T follicular helper cell (primary cell): ENCODE data around the gene HIGD2A.
"Not testable (repeated sequence)": the region's sequence is repeated elsewhere in the genome, so short reads cannot be mapped to it uniquely, and the experiment has no call there.

ENCODE experiments used
- DNase-seq: peaks from one replicate; pipeline ENCODE4 v3.0.0-alpha.2; 2020; ENCODE audit warnings: low read depth

Gene HIGD2A

DNA sequence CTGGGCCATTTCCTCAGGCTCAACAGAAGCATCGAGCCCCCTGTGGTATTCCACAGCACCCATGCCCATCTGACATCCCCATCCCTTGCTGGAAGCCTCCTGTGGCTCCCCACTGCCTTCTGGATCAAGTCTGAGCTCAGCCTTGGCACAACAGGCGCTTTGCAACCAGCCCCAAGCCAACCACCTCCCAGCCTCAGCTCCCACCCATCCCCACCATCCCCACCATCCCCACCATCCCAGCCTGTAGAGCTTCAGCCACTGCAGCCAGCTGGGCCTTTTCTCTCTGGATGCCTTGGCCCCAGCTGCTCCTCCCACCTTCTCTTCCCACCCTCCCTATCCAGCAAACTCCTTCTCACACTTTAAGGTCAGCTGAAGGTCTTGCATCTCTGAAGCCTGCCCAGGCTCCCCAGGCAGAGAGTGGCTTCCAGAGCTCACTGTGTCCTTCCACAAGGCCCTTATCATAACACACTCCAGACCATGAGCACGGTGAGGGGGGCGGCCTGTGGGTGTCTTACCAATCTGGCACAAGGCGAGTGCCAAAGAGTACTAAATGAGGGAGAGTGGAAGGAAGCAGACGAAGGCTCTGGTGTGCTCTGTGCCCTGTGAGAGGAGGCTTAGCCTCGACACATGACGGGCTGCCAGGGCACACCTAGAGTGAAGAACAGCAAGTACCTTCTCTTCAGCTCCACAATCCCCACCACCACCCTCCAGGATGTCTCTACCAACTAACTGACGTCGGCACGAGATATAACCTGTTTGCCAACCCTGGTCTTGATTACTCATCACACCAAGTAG is 6.5 kb downstream of the HIGD2A start:
- DNase-seq: no peak

DNA sequence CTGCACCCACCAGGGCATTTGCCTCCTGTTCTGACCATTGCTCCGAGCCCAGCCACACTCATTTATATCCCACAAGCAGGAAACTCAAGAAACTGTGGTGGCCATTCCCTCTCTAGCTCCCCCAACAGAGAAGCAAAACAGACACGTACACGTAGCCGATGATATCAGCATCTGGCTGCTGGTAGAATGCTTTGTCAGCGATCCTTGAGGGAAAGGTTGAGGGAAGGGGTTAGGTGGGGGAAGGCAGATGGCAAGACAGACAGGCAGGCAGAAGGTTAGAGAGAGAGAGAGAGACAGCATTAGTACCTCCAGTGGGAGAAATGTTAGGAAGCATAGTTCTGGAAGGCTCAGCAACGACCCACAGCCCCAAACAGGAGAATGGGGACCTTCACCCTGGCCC is 7.8 kb downstream of the HIGD2A start:
- no peak for DNase-seq

DNA sequence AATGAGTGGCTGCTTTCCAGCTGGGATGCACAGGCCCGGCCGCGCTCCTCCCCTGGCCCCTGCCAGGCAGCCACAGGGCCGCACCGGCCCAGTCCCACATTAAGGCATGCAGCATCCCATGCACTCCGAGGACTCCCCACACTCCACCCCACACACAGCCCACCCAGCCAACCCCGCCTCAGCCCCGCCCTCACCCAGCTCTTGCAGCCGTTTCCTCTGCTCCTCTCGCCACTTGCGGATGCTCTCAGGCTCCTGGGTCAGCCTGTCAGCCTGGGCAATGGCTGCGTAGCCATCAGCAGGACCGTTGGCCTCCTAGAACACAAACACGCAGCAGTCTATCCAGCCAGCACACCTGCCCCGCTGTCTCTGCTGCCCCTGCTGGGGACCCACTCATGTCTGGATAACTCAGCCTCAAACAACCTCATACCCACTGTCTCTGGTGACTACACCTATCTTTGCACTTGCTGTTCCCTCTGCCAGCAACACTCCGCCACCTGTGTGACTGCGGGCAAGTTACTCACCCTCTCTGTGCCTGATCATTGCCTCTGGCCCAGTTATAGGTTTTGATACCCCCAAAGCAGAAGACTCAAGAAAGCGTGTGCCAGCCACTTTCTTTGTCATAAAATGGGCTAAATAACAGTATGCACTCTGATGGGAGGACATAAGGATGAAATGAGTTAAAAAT is 9.3 kb downstream of the HIGD2A start:
- no peak for DNase-seq

DNA sequence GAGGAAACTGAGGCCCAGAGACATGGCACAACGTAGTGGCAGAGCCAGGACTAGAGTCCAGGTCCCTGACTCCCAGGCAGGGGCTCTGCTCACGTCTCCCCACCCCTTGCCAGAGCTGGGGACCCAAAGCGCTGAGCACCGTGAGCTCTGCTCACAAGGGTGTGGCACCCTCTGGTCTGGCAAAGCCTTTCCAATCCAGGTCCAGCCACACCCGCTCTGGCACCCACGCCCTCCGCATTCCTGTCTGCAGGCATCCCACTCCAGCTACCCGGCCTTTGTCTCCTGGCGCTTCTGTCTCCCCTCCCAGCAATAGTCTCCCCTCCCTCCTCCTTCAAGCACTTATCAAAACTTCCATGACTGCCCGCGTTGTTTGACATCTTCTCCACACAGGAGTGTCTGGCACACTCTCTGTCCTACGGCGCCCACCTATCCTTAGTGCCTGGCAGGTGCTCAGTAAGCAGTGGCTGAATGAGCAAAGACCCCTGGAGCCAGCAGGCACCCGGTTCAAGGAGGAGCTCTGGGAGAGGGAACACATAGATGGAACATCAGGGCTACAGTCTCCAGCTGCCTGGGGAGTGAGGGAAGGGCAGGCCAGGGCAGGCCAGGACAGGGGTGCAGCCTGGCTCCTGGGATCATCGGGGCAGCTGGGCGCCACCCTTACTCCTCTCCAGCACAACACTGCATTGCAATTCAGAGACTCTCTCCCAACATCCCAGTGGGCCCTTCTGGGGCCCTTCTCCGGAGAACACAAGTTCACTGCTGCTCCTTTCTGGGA is 12.0 kb downstream of the HIGD2A start:
- DNase-seq: no peak

DNA sequence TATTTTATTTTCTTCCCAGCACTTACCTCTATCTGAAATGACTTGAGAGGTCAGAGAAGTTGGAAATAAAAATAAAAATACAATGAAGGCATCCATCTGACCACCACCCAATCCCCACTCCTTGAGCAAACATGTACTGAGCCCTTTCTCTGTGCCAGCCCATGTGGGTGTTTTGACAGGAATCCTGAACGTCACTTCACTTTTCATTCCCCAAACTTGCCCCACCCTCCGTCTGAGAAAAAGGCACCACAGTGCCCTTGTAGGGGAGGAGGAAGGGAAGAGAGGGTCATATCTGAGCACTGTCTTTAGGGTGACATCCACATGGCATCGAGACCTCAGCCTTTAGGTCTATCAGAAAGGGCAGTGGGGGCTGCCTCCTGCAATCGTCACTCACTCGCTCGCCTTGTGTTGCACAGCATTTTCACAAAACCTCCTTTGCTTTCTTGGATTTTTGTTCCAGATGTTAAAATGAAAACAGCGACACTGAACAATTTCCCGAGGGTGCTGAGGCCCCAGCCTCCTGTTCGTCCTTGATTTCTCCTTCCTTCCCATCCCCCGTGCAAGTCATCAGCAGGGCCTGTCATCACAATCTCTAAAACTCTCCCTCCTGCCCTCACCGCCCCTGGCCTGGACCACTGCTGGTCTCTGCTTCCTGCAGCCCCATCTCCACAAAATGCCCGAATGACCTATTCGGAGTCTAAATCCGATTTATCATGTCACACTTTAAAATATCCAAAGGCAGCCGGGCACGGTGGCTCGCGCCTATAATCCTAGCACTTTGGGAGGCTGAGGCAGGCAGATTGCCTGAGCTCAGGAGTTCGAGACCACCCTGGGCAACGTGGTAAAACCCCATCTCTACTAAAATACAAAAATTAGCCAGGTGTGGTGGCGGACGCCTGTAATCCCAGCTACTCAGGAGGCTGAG is 13.0 kb downstream of the HIGD2A start:
- DNase-seq: no peak

DNA sequence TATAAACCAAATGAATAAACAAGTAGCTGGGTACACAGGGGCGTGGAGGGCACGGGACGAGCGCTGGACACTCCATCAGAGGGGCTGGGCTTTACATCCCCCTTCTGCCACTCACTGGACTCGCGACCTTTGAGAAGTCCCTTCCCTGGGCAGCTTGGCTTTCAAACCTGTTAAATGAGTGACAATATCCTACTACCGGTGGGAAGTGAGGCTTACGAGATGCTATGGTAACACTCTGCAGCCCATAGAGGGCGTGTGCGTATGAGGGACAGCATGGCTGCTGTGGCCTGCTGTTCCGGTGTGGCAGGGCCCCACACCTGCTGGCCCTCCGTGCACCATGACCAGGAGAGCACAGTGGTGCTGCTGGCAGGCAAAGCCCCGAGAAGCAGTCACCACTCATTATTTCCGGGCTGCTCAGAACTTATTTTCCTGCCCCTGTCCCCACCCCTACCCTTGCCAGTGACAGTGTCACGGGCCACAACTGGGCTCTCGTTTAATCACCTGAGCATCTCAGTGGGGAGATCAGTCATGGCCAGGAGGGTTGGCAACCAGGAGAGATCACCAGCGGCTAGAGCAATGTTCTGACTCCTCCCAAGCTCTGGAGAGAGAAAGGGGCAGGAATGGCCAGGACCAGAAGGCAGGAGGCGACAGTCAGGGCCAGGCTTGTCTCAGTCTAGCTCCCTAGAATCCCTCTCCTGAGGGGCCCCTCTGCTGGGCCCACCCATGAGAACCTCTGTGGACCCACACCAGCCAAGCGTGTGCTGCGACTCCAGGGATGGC is 17.3 kb downstream of the HIGD2A start:
- DNase-seq: no peak

DNA sequence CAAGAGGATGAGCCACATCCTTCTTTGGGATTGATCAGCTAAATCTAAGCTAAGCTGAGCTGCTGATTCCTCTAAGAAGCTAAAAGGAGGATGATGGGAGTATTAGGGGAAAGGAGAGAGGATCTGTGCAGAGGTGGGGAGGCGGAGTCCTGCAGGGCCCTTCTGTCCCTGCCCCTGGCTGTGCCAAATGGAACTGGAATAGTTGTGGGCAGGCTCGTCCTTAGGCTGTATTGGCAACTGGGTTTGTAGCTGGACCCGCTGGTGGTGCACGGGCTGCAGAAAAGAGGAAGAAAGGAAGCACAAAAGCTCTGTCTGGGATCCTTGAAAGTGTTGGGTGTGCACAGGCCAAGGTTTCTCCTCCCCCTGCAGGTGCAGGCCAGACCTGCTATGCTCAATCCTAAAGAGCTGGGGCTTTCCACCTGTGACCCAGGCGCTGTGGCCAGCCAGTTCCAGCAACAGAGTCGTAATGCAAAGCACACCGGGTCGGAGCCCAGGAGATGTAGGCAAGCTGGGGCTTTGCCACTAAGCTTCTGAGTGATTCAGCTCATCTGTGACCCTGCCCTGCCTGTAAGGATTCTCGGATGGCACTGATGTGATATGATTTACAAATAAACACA is 18.0 kb downstream of the HIGD2A start:
- DNase-seq: no peak

DNA sequence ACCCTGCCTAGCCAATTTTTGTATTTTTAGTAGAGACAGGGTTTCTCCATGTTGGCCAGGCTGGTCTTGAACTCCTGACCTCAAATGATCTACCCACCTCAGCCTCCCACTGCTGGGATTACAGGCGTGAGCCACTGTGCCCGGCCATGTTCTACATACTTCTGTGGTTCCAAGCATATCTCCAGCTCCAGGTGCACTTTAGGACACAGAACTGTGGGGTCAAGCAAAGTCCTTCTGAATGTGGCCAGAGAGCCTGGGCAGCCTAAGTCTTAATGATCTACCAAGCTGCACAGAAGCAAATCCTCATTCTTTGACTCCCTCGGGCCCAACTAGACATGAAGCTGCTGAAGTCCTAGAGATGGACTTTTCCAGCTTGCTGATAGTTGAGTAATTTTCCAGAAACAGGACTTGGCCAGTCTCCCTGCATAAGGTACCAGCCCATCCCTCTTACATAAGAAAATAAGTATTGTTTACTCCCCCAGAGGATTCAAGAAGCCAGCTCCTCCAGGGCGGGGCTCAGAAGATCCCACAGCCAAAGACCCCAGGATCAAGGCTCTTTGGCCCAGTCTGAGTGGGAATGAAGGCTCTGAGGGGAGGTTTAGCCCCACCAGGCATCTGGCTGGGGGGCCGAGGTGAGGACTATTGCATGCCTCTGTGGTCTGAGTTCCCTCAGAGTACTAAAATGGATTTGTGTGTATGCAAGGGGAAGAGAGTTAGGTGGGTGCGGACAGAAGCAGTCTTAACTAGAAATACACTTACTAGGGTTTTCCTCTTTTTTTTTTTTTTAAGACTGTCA is 19.1 kb downstream of the HIGD2A start:
- DNase-seq: no peak

DNA sequence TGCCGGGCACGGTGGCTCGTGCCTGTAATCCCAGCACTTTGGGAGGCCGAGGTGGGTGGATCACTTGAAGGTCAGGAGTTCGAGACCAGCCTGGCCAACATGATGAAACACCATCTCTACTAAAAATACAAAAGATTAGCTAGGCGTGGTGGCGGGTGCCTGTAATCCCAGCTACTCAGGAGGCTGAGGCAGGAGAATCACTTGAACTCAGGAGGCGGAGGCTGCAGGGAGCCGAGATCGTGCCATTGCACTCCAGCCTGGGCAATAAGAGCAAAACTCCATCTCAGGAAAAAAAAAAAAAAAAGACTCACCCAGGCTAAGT is 19.7 kb downstream of the HIGD2A start:
- not testable (repeated sequence) for DNase-seq

DNA sequence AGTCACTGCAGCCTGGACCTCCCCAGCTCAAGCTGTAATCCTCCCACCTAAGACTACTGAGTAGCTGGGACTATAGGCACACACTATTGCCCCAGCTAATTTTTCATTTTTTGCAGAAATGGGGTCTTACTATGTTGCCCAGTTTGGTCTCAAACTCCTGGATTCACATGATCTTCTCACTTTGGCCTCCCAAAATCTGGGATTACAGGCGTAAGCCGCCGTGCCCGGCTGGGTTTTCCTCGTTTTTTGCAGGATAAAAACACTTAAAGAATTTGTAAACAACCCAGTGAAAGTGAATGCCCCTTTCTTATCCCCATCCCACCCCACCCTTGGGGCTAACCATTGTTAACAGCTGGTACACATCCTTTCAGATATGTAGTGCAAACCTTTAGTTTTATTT is 20.0 kb downstream of the HIGD2A start:
- DNase-seq: no peak

DNA sequence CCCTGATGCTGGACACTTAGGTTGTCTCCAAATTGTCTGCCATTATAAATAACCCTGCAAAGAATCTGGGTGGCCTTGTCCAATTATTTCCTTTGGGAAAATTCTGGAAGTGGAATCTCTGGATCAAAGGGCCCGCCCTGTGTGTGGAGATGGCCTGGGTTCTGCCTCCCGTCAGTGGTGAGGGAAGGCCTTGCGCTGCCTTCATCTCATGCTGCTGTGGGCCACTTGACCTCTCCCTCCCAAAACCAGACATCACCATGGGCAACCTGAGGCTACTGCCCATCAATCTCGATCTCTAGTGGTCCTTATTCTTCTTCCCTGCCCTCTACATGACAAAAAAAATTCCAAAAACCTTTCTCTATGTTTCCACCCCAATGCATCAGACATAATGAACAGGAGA is 21.2 kb downstream of the HIGD2A start:
- DNase-seq: no peak

DNA sequence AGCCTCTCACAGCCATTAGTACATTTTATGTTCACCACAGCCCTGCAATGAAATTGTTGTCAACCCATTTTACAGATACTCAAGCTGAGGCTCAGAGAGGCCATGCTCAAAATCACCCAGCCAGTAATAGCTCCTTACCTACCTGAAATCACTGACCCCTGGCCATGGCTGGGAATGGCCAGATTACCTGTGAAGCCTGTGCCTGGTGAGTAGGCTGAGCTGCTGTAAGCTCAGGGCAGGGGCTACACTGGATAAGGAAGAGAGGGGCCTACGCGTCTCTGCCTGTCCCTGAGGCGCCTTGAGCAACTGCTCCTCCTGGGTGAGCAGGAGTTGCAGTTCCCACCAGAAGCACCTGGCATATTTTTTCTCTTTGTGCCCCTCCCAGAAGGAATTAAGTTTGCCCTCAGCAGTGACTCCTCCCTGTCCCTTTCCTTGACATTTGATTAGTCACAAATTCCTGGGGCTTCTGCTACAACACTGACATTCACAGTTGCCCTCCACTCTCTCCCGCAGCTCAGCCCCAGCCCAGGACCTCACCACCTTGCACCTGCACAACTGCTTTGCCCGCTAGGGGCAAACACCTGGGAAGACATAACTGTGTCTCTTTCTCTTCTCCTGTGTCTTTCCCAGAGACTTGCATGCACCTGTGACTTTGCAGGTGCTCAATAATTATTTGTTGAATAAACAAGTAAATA is 22.1 kb downstream of the HIGD2A start:
- DNase-seq: no peak

DNA sequence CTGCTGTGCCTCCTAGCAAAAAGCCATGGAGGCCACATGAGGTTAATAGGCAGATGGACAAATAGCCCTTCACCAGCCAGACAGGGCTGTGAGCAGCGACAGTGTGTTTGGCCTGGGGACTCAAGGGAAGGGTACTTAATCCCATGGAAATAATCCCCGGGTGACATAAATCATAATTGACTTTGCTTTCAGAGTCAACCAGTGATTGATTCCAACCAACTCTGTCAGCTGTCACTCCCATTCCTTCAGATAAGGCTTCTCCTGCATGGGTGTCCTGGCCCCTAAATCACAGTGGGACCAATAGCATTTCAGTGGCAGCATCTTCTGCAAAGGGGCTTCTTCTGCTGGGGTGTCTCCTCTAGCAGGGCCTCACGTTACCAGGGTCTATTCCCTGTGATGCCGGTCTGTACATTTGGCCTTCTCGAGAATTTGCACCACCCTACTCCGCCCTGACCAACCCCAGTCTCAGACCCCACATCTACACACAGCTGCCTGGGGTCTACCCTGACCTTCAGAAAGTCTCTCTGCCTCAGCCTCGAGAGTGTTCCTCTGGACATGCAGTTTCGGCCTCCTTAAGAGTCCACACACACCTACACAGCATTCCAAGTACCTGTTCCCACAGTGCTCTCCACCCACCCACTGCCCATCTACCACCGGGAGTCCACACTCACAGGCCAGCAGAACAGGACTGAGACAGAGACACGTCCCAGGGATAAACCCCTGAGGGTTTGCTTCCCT is 24.1 kb downstream of the HIGD2A start:
- DNase-seq: no peak

DNA sequence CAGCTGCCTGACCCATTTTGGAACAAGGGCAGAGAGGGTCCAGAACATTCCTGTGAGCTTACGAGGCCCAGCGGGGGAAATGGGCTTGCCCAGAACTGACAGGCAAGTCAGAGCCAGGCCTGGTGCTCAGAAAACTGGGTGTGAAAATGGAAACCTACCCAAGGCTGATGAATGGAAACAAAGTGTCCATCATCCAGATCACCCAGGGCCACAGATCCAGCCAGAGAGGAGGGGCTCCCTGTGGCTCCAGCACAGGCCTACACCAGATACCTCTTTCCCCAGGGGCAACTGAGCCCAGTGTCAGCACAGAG is 24.7 kb downstream of the HIGD2A start:
- no peak for DNase-seq

DNA sequence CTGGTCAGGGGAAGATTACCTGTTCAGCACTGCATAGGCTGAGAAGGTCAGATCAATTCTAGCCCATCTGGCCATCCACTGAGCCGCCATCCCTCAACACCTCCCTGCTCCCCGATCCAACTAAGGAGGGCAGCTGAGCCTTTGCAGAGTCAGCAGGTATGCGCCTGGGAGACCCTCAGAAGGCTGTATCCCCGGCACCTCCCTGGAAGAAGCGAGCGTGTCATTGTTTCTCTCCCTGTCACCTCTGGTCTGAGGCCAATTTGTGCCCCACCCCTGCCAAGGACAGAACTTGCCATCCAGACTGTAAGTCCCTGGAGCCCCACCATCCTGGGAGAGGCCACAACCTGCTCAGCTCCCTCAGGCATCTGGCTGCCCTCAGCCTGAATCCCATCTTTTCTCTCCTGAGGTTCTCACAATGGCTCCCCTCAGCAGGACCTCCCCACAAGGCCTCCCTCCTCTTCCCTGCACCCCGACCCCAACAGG is 25.2 kb downstream of the HIGD2A start:
- no peak for DNase-seq

DNA sequence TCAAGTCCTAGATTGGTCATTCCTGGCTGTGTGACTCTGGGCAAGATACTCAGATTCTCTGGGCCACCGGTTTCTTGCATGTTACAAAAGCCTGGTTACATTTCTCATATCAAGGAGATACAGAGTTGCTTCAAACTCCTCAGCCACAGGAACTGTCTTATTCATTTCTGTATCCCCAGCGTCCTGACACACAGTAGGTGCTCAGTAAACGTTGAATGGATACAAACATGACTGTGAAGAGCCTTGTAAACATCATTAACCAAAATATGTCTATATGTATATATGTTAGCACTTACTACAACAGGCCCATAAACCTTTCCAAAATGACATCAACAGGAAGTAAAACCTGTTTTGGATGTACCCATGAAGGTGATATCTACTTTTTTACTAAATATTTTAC is 26.2 kb downstream of the HIGD2A start:
- DNase-seq: no peak

DNA sequence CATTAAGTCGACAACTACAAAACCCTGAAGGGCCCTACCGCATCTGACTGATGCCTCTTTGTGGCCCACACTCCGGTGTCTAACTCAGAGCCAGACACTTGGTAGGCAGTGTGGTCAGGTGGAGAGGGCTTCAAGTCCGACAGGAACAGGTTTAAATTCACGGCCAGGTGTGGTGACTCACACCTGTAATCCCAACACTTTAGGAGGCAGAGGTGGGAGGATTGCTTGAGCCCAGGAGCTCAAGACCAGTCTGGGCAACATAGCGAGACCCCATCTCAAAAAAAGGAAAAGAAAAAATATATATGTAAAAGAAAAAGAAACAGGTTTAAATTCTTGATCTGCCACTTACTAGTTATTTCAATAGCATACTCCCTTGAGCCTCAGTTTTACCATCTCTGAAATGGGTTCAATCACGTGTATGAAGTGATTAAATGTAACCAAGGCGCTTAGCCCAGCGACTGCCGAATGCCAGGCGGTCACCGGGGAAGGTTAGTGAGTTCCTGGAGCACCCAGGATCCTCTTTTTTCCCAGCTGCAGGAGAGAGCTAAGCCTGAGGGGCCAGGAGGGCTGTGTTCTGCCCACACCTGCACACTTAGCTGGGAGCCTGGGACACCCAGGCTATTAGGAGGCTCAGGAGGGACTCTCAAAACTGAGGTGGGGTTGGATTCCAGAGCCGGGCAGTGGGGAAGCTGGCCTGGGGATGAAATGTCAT is 26.8 kb downstream of the HIGD2A start:
- DNase-seq: no peak
